GM12875 (cell line): ENCODE results near the gene NUP50.

Experiments used
- H3K4me3 ChIP-seq: one replicate; pipeline ENCODE4 v1.5.1; 2011; ENCODE audit warnings: low read depth, low read length, control low read depth
- TF ChIP-seq, protein P1 (sequence below): IDR thresholded peaks from 2 replicates; pipeline ENCODE4 v1.5.1; 2011; ENCODE audit warnings: low read depth, mild to moderate bottlenecking, control low read depth, inconsistent platforms, low read length, moderate library complexity, borderline replicate concordance; ENCODE audit not compliant: insufficient read depth

The NUP50 gene

DNA sequence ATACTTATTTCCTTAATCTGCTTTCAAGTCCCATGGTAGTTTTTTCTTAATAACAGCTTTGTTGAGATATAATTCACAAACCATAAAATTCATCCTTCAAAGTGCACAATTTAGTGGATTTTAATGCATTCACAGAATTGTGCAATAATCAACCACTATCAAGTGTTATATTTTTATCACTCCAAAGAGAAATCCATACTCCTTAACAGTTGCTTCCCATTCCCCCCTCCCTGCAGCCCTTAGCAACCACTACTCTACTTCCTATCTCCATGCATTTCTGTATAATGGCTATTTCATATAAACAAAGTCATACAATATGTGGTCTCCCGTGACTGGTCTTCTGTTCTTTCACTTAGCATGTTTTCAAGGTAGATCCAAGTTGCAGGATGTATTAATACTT lies 18.8 kb upstream of the NUP50 start:
- no peak overlapping the region for H3K4me3 ChIP-seq
- TF ChIP-seq, protein P1, sequence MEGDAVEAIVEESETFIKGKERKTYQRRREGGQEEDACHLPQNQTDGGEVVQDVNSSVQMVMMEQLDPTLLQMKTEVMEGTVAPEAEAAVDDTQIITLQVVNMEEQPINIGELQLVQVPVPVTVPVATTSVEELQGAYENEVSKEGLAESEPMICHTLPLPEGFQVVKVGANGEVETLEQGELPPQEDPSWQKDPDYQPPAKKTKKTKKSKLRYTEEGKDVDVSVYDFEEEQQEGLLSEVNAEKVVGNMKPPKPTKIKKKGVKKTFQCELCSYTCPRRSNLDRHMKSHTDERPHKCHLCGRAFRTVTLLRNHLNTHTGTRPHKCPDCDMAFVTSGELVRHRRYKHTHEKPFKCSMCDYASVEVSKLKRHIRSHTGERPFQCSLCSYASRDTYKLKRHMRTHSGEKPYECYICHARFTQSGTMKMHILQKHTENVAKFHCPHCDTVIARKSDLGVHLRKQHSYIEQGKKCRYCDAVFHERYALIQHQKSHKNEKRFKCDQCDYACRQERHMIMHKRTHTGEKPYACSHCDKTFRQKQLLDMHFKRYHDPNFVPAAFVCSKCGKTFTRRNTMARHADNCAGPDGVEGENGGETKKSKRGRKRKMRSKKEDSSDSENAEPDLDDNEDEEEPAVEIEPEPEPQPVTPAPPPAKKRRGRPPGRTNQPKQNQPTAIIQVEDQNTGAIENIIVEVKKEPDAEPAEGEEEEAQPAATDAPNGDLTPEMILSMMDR = no peak

DNA sequence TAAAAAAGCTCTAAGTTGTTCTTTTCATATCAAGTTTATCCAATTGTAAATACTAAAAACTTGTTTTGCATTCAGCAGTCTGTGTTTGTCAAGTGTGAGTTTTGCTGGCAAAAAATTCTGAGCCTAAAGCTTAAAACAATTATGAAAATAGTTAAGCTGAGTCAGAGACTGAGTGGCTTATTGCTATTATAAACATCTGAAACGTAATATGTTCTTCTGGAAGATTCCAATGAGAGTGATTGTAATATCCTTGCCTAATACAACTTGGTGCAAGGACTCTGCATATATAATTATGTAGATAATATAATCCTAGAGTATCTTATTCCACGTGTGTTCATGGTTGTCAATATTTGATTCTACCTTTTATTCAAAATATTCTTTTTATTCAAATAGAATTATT lies 14.1 kb upstream of the NUP50 start:
- TF ChIP-seq, protein P1 = no peak
- no peak overlapping the region for H3K4me3 ChIP-seq

DNA sequence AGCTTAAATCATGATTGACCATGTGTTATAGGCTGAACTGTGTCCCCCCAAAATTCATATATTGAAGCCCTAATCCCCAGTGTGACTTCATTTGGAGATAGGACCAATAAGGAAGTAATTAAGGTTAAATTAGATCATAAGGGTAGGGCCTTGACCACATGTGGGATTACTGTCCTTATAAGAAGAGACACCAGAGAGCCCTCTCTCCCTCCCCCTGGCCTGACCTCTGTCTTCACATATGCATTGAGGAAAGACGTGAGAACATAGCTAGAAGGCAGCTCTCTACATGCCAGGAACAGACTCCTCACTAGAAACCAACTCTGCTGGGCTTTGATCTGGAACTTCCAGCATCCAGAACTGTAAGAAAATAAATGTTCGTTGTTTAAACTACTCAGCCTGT lies 13.6 kb upstream of the NUP50 start:
- H3K4me3 ChIP-seq = no peak overlapping the region
- TF ChIP-seq, protein P1 = no peak

DNA sequence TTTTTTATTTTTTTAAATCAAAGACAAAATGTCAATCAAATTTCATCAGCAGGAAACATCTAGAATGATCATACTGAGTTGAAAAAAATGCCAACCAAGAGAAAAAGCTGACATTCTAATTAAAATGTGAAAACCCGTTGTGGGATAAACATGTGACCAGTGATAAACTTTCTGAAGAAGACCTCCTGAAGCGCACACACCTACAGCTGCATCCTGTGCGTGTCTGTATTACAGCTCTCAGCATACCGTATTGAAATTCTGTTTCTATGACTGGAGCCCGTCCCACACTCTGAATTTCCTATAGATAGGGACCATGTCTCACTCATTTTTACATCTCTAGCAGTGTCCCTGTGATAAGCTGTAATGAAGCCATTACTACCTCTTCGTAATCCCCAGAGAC lies 12.2 kb upstream of the NUP50 start:
- H3K4me3 ChIP-seq = no peak overlapping the region
- TF ChIP-seq, protein P1 = no peak

DNA sequence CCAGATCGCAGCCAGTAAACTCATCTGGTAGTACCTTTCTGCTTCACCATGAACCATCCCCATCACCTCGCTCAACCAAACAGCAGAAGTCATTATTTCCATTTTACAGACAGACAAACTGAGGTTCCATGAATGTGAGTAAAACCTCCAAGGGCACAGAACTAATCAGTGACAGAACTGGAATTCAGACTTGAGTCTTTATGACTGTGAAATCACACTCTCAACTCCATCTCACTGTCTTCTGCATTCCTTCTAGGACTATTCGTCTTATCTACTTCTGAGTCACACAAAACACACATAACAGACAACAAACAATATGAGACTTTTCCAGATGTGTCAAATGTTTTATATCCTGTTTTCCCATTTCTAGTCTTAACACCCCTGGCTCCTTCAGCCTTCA lies 9.3 kb upstream of the NUP50 start:
- H3K4me3 ChIP-seq = no peak overlapping the region
- TF ChIP-seq, protein P1 = no peak

DNA sequence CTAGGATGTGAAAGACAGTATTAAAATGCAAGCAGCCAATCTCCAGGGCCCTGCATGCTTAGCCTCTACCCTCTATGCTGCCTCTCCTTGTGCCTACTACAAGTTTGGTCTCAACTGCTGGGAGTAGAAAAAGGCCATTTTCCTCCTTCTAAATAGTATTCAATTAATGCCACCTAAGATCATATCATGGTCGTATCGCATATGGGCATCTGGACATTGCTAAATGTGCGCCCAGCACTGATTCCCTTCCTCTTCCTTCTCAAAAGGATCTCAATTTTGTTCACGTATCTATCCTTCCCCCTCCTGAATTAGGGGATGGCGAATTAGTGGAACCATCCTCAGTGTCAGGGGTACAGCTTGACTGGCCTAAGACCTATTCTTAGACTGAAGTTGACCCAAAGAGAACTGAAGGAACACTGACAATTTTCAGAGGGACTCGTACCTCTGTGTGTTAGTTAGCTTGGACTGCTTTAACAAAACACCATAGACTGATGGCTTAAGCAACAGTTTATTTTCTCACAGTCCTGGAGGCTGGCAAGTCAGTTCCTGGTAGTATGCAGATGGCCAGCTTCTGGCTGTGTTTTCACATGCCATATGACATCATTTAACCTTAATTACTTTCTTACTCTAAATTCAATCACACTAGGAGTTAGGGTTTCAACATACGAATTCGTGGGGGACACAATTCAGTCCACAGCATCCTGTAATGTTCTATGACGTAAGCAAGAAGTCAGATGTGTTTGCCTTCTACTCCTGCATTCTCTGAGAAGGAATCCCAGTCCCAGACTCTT lies 8.5 kb upstream of the NUP50 start:
- no peak overlapping the region for H3K4me3 ChIP-seq
- TF ChIP-seq, protein P1 = no peak

DNA sequence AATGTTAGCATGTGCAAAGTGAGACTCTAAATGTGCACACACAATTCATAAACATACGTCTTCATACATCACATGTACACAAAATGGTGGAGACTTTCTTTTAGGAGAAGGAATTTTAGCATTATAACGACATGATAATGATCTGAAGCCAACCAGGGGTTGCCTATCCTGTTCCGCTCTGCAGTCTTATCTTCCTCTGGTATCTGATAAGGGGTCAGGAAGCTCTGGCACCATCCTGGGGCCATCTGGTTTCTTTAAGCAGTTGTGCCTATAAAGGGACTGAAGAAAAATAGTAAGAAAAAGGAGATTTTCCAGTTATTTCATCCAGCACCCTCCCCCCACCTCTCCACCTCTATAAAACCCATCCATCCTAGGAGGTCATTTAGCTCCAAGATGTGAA lies 5.8 kb upstream of the NUP50 start:
- no peak overlapping the region for H3K4me3 ChIP-seq
- TF ChIP-seq, protein P1 = no peak
